ENCODE measurements around the gene CACNA1B.
"Not testable (repeated sequence)": the region's sequence is repeated elsewhere in the genome, so short reads cannot be mapped to it uniquely, and the experiment has no call there.

DNA sequence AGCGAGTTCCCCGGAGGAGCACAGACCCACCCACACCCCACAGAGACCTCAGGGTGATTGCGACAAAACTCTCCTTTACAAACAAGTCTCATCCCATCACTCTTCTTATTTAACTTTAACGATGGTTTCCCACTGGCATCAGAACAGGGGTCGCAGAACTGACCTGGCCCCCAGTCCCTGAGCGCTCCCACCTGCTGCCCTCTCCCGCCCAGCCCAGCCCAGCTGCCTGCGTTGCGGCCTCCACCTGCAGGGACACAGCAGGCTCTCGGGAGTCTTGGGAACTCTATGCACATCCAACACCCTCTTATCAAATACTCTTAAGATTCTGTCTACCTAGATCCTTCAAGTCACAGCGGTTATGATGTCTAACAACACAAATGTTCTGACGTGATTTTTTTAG is 250.4 kb downstream of the CACNA1B start:
- TF ChIP-seq, protein P1, sequence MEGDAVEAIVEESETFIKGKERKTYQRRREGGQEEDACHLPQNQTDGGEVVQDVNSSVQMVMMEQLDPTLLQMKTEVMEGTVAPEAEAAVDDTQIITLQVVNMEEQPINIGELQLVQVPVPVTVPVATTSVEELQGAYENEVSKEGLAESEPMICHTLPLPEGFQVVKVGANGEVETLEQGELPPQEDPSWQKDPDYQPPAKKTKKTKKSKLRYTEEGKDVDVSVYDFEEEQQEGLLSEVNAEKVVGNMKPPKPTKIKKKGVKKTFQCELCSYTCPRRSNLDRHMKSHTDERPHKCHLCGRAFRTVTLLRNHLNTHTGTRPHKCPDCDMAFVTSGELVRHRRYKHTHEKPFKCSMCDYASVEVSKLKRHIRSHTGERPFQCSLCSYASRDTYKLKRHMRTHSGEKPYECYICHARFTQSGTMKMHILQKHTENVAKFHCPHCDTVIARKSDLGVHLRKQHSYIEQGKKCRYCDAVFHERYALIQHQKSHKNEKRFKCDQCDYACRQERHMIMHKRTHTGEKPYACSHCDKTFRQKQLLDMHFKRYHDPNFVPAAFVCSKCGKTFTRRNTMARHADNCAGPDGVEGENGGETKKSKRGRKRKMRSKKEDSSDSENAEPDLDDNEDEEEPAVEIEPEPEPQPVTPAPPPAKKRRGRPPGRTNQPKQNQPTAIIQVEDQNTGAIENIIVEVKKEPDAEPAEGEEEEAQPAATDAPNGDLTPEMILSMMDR (conservative IDR thresholded peaks at IDR 0.05; ENCODE audit: low read depth, low read length) = not testable (repeated sequence)
- TF ChIP-seq EZH2 (IDR thresholded peaks at IDR 0.05; ENCODE audit: borderline replicate concordance, low read depth, low read length, poor library complexity, severe bottlenecking) = not testable (repeated sequence)
